GM23338 (cell line): ENCODE results near the gene MYO5A. TPM values are rescaled to one million over a fixed set of nuclear protein-coding genes. Genes with fewer than 3 reads are reported as not detected.

ENCODE experiments used
- ATAC-seq: fragments of 200-7000 bp; cut with Tn5 transposase; 3 replicates; pipeline ENCODE4 v1.9.1; 2020
- DNase-seq: peaks from one replicate; pipeline ENCODE4 v3.0.0-alpha.2; 2015; ENCODE audit warnings: low spot score
- H2AFZ ChIP-seq: fragments of 200-600 bp; sonication (generic); 2 replicates; pipeline ENCODE4 v1.8.0; 2016; ENCODE audit warnings: antibody characterized with exemption, mild to moderate bottlenecking, moderate library complexity
- H3F3A ChIP-seq: fragments of 200-600 bp; sonication (generic); replicated peaks from 2 replicates; pipeline ENCODE4 v1.8.0; 2017; ENCODE audit warnings: antibody characterized with exemption, mixed run types, low read depth
- H3K27ac ChIP-seq: fragments of 200-600 bp; sonication (generic); 2 replicates; pipeline ENCODE4 v1.6.1; 2016; ENCODE audit warnings: low read depth
- H3K27me3 ChIP-seq: fragments of 200-600 bp; sonication (generic); 2 replicates; pipeline ENCODE4 v1.8.0; 2016; ENCODE audit warnings: mild to moderate bottlenecking, mixed run types, moderate library complexity; ENCODE audit not compliant: insufficient read depth
- H3K36me3 ChIP-seq: fragments of 200-600 bp; sonication (generic); 2 replicates; pipeline ENCODE4 v1.8.0; 2016; ENCODE audit warnings: mild to moderate bottlenecking; ENCODE audit not compliant: insufficient read depth
- H3K4me1 ChIP-seq: fragments of 200-600 bp; sonication (generic); 2 replicates; pipeline ENCODE4 v1.8.0; 2016; ENCODE audit warnings: mild to moderate bottlenecking, moderate library complexity; ENCODE audit not compliant: insufficient read depth
- H3K4me2 ChIP-seq: fragments of 200-600 bp; sonication (generic); 2 replicates; pipeline ENCODE4 v1.7.1; 2017; ENCODE audit warnings: mixed run types
- H3K4me3 ChIP-seq: fragments of 200-600 bp; sonication (generic); 2 replicates; pipeline ENCODE4 v1.6.1; 2016; ENCODE audit warnings: mixed run types
- H3K79me2 ChIP-seq: fragments of 200-600 bp; sonication (generic); replicated peaks from 2 replicates; pipeline ENCODE4 v1.8.0; 2017; ENCODE audit warnings: mild to moderate bottlenecking; ENCODE audit not compliant: insufficient read depth
- H3K9me2 ChIP-seq: fragments of 200-600 bp; sonication (generic); 2 replicates; pipeline ENCODE4 v1.8.0; 2017; ENCODE audit not compliant: insufficient read depth
- H4K20me1 ChIP-seq: fragments of 200-600 bp; sonication (generic); replicated peaks from 2 replicates; pipeline ENCODE4 v1.8.0; 2017; ENCODE audit warnings: mild to moderate bottlenecking; ENCODE audit not compliant: insufficient read depth
- H3K27ac Mint-ChIP-seq: 2 replicates; pipeline ENCODE4 v1.8.0; 2020; ENCODE audit warnings: inconsistent platforms, mild to moderate bottlenecking, moderate library complexity, mixed read lengths
- H3K27me3 Mint-ChIP-seq: 3 replicates; pipeline ENCODE4 v1.8.0; 2022; ENCODE audit warnings: low read depth, mild to moderate bottlenecking, moderate library complexity, mixed read lengths, inconsistent platforms; ENCODE audit not compliant: insufficient read depth, poor library complexity
- H3K36me3 Mint-ChIP-seq: 3 replicates; pipeline ENCODE4 v1.8.0; 2021; ENCODE audit warnings: low read depth, mild to moderate bottlenecking, inconsistent platforms, moderate library complexity, mixed read lengths
- H3K4me1 Mint-ChIP-seq: 3 replicates; pipeline ENCODE4 v1.8.0; 2020; ENCODE audit warnings: mild to moderate bottlenecking, inconsistent platforms, mixed read lengths
- H3K4me3 Mint-ChIP-seq: 3 replicates; pipeline ENCODE4 v1.8.0; 2021; ENCODE audit warnings: moderate library complexity, mild to moderate bottlenecking, inconsistent platforms, mixed read lengths
- H3K9me3 Mint-ChIP-seq: 3 replicates; pipeline ENCODE4 v1.8.0; 2020; ENCODE audit warnings: moderate library complexity, mild to moderate bottlenecking, inconsistent platforms, mixed read lengths
- CREB1 ChIP-seq: fragments of 250-450 bp; sonication (Bioruptor Pico); IDR thresholded peaks from 2 replicates; pipeline ENCODE4 v1.5.0; 2020; ENCODE audit warnings: low read depth, mild to moderate bottlenecking, moderate library complexity
- EZH2 ChIP-seq: fragments of 200-600 bp; sonication (generic); IDR thresholded peaks from one replicate; pipeline ENCODE4 v1.8.0; 2017; ENCODE audit warnings: antibody characterized with exemption, mild to moderate bottlenecking, low read depth; ENCODE audit not compliant: unreplicated experiment
- NANOG ChIP-seq: IDR thresholded peaks from 2 replicates; pipeline ENCODE4 v1.6.1; 2016; ENCODE audit warnings: antibody characterized with exemption, borderline replicate concordance
- POLR2AphosphoS5 ChIP-seq: IDR thresholded peaks from 2 replicates; pipeline ENCODE4 v1.6.1; 2016; ENCODE audit warnings: antibody characterized with exemption, low read depth
- REST ChIP-seq: IDR thresholded peaks from one replicate; pipeline ENCODE4 v1.6.1; 2018; ENCODE audit warnings: antibody characterized with exemption; ENCODE audit not compliant: unreplicated experiment
- STAT1 ChIP-seq: IDR thresholded peaks from one replicate; pipeline ENCODE4 v1.6.1; 2016; ENCODE audit warnings: antibody characterized with exemption; ENCODE audit not compliant: unreplicated experiment
- ZNF114 ChIP-seq: fragments of 250-450 bp; sonication (Bioruptor Pico); IDR thresholded peaks from 2 replicates; pipeline ENCODE4 v1.5.0; 2020; ENCODE audit warnings: mild to moderate bottlenecking, moderate library complexity
- ZNF331 ChIP-seq: fragments of 250-450 bp; sonication (Bioruptor Pico); IDR thresholded peaks from 2 replicates; pipeline ENCODE4 v1.5.0; 2020; ENCODE audit warnings: low read depth, mild to moderate bottlenecking, moderate library complexity
- polyA plus RNA-seq: library from polyadenylated mRNA; unstranded; fragments of >200 nt; fragmentation: Nextera tagmentation; extraction: Ambion mirVana; gene quantifications from 2 replicates; pipeline ENCODE4 v1.2.1, GENCODE V29; 2016
- total RNA-seq: library from RNA; depleted of rRNA; stranded (reverse); fragments of >200 nt; shearing (Covaris generic); gene quantifications from 2 replicates; pipeline ENCODE4 v1.2.3, GENCODE V29; 2014
- TF ChIP-seq, protein P1 (sequence below): IDR thresholded peaks from 2 replicates; pipeline ENCODE4 v1.6.1; 2016; ENCODE audit warnings: antibody characterized with exemption
- TF ChIP-seq, protein P2 (sequence below): fragments of 250-450 bp; sonication (Bioruptor Pico); IDR thresholded peaks from 2 replicates; pipeline ENCODE4 v1.5.0; 2020; ENCODE audit warnings: mild to moderate bottlenecking, moderate library complexity

MYO5A gene
- total and polyA plus RNA-seq, 2 experiments from 2014 or later, result 5.7 to 31.8 TPM

GRCh38 chr15:52295421-52296001, 233.2 kb downstream of the MYO5A start, which contains the start of gene MYO5C:
Gene MYO5C (minus strand): TSS chr15:52295804. CDS start chr15:52295636, 168 bp downstream.
- Histone ChIP-seq H3F3A (no peaks in the 10 kb centered on the region), H3K4me1 (peaks cover 7% of the 10 kb centered on the region; the same call in 1 of the 2 replicates), H3K27me3 (no peaks in the 10 kb centered on the region), H3K4me2 (peak within 1 kb of the TSS; percentile 94), H3K79me2 (peaks cover 8% of the 10 kb centered on the region), H3K4me3 (peak within 1 kb of the TSS; percentile 78), H2AFZ (peak within 1 kb of the TSS; percentile 91), H3K9me2 (no peaks in the 10 kb centered on the region), H3K27ac (no peak within 1 kb of the TSS), H3K36me3 (no peaks in the 10 kb centered on the region; the same call in 1 of the 2 replicates), H4K20me1 (no peaks in the 10 kb centered on the region)
- no peak within 1 kb of the TSS for H3K27ac Mint-ChIP-seq
- peaks cover 17% of the 10 kb centered on the region for H3K4me1 Mint-ChIP-seq
- peak; percentile 95 for DNase-seq
- TF ChIP-seq ZNF331 (CRISPR knock-in tag) (no peak), ZNF114 (CRISPR knock-in tag) (no peak), POLR2AphosphoS5 (peak; percentile 71)
- ATAC-seq, result peak; percentile 96
- peak within 1 kb of the TSS; percentile 73 for H3K4me3 Mint-ChIP-seq
- H3K9me3 Mint-ChIP-seq, result no peaks in the 10 kb centered on the region
- peaks cover 4% of the 10 kb centered on the region for H3K27me3 Mint-ChIP-seq
- H3K36me3 Mint-ChIP-seq, result peaks cover 12% of the 10 kb centered on the region

DNA sequence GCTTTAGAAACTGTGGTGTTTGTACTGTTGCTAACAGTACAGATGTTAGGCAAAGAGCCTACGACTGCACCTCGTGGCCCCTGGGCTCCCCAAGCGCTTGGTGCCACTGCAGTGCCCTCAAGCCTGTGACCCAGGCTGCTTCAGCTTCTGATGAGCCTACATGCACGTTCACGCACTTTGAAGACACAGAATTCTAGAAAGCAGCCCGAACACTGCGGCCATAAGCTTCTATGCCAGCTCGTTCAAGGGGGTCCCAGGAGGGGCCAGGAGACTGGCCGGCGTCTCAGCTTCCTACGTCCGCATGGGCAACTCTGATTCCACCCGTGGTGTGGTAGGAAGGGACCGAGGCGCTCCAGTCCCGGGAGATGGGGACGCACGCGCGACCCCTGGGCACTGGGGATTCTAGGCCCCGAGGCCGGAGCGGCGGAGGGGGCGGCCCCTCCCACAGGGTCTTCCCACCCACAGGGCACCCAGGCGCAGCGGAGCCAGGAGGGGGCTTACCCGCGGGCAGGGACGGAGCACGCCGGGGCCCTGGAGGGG, 233.7 kb downstream of the MYO5A start:
- Mint-ChIP-seq H3K27me3 (peaks cover 4% of the 10 kb centered on the region), H3K9me3 (no peaks in the 10 kb centered on the region), H3K4me1 (peaks cover 19% of the 10 kb centered on the region), H3K4me3 (peak overlapping the region; percentile 73), H3K27ac (no peak overlapping the region), H3K36me3 (peaks cover 14% of the 10 kb centered on the region)
- Histone ChIP-seq H3K9me2 (no peaks in the 10 kb centered on the region), H4K20me1 (no peaks in the 10 kb centered on the region), H2AFZ (peak overlapping the region; percentile 91), H3F3A (no peaks in the 10 kb centered on the region), H3K27ac (no peak overlapping the region), H3K4me2 (peak overlapping the region; percentile 94), H3K4me3 (peak overlapping the region; percentile 78), H3K27me3 (no peaks in the 10 kb centered on the region), H3K4me1 (peaks cover 7% of the 10 kb centered on the region; the same call in 1 of the 2 replicates), H3K36me3 (no peaks in the 10 kb centered on the region; the same call in 1 of the 2 replicates), H3K79me2 (peaks cover 8% of the 10 kb centered on the region)
- ATAC-seq (peak; percentile 55), DNase-seq (peak; percentile 40)
- TF ChIP-seq REST (no peak), CREB1 (CRISPR knock-in tag) (no peak), EZH2 (no peak), NANOG (no peak), ZNF114 (CRISPR knock-in tag) (no peak), STAT1 (no peak)
- TF ChIP-seq, protein P1, sequence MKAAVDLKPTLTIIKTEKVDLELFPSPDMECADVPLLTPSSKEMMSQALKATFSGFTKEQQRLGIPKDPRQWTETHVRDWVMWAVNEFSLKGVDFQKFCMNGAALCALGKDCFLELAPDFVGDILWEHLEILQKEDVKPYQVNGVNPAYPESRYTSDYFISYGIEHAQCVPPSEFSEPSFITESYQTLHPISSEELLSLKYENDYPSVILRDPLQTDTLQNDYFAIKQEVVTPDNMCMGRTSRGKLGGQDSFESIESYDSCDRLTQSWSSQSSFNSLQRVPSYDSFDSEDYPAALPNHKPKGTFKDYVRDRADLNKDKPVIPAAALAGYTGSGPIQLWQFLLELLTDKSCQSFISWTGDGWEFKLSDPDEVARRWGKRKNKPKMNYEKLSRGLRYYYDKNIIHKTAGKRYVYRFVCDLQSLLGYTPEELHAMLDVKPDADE, result no peak
- TF ChIP-seq, protein P2, sequence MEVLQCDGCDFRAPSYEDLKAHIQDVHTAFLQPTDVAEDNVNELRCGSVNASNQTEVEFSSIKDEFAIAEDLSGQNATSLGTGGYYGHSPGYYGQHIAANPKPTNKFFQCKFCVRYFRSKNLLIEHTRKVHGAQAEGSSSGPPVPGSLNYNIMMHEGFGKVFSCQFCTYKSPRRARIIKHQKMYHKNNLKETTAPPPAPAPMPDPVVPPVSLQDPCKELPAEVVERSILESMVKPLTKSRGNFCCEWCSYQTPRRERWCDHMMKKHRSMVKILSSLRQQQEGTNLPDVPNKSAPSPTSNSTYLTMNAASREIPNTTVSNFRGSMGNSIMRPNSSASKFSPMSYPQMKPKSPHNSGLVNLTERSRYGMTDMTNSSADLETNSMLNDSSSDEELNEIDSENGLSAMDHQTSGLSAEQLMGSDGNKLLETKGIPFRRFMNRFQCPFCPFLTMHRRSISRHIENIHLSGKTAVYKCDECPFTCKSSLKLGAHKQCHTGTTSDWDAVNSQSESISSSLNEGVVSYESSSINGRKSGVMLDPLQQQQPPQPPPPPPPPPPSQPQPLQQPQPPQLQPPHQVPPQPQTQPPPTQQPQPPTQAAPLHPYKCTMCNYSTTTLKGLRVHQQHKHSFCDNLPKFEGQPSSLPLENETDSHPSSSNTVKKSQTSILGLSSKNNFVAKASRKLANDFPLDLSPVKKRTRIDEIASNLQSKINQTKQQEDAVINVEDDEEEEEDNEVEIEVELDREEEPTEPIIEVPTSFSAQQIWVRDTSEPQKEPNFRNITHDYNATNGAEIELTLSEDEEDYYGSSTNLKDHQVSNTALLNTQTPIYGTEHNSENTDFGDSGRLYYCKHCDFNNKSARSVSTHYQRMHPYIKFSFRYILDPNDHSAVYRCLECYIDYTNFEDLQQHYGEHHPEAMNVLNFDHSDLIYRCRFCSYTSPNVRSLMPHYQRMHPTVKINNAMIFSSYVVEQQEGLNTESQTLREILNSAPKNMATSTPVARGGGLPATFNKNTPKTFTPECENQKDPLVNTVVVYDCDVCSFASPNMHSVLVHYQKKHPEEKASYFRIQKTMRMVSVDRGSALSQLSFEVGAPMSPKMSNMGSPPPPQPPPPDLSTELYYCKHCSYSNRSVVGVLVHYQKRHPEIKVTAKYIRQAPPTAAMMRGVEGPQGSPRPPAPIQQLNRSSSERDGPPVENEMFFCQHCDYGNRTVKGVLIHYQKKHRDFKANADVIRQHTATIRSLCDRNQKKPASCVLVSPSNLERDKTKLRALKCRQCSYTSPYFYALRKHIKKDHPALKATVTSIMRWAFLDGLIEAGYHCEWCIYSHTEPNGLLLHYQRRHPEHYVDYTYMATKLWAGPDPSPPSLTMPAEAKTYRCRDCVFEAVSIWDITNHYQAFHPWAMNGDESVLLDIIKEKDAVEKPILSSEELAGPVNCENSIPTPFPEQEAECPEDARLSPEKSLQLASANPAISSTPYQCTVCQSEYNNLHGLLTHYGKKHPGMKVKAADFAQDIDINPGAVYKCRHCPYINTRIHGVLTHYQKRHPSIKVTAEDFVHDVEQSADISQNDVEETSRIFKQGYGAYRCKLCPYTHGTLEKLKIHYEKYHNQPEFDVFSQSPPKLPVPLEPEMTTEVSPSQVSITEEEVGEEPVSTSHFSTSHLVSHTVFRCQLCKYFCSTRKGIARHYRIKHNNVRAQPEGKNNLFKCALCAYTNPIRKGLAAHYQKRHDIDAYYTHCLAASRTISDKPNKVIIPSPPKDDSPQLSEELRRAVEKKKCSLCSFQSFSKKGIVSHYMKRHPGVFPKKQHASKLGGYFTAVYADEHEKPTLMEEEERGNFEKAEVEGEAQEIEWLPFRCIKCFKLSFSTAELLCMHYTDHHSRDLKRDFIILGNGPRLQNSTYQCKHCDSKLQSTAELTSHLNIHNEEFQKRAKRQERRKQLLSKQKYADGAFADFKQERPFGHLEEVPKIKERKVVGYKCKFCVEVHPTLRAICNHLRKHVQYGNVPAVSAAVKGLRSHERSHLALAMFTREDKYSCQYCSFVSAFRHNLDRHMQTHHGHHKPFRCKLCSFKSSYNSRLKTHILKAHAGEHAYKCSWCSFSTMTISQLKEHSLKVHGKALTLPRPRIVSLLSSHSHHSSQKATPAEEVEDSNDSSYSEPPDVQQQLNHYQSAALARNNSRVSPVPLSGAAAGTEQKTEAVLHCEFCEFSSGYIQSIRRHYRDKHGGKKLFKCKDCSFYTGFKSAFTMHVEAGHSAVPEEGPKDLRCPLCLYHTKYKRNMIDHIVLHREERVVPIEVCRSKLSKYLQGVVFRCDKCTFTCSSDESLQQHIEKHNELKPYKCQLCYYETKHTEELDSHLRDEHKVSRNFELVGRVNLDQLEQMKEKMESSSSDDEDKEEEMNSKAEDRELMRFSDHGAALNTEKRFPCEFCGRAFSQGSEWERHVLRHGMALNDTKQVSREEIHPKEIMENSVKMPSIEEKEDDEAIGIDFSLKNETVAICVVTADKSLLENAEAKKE, result no peak
